ENCODE data around the gene CCND1. TPM values are rescaled to one million over a fixed set of nuclear protein-coding genes. Genes with fewer than 3 reads are reported as not detected.

CCND1 gene
- total and polyA plus RNA-seq, 2 of the 8 experiments (the other 6 are each of a cell fraction or from before 2014, with no cell fraction given): 64.5 to 170 TPM

DNA sequence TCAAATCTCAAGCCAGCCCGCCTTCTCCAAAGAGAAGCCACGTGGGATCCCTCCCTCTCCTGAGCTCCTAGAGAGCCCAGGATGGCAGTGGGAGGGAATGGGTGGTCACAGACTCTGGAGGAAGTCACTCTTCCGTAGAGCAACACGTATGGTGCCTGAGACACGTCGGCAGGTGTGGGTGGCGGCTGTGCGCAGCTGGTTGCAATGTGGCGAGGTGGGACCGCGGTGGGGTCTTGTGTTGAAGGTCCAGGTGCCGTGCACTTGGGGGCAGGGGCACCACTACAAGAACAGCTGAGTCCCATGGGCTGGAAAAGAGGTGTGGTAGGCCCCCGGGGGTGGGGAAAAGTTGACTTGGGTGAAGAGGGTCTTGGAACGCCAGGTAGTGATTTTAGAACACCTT, 13.4 kb upstream of the CCND1 start (continued):
- TF ChIP-seq HDAC2 (IDR thresholded peaks at IDR 0.05; ENCODE audit: borderline replicate concordance in 1 of 2, low read depth in 2 of 2, low read length in 2 of 2) (no peak), RFX5 (IDR thresholded peaks at IDR 0.05; ENCODE audit: borderline replicate concordance, low read depth, low read length) (no peak)

Measured in H1 (cell line).